Peyer's patch (tissue), 4 donors: ENCODE data around the gene CD74. TPM values are rescaled to one million over a fixed set of nuclear protein-coding genes. Genes with fewer than 3 reads are reported as not detected.

Experiments
- DNase-seq, 3 donors: peaks; one replicate each; pipeline ENCODE4 v3.0.0-alpha.2; 2017 to 2019
- H3K27ac ChIP-seq, 4 donors: fragments of 200-600 bp; sonication (generic); one replicate each; pipeline ENCODE4 v1.5.1; 2016 to 2019
- H3K27me3 ChIP-seq, 2 donors: fragments of 200-600 bp; sonication (generic); one replicate each; pipeline ENCODE4 v1.5.1; 2019
- H3K36me3 ChIP-seq, 3 donors: fragments of 200-600 bp; sonication (generic); one replicate each; pipeline ENCODE4 v1.5.1; 2016 to 2019
- H3K4me1 ChIP-seq, 4 donors: fragments of 200-600 bp; sonication (generic); one replicate each; pipeline ENCODE4 v1.5.1; 2016 to 2019
- H3K4me3 ChIP-seq, 4 donors: fragments of 200-600 bp; sonication (generic); 1 replicate in 3 of 4; 2 replicates in 1 of 4; pipeline ENCODE4 v1.5.1; 2016 to 2019; ENCODE audit warnings: mild to moderate bottlenecking in 1 of 4
- H3K9me3 ChIP-seq, 4 donors: fragments of 200-600 bp; sonication (generic); one replicate each; pipeline ENCODE4 v1.5.1; 2016 to 2019; ENCODE audit warnings: mild to moderate bottlenecking in 1 of 4
- POLR2A ChIP-seq, 2 donors: fragments of 450-650 bp; IDR thresholded peaks; one replicate each; pipeline ENCODE4 v1.5.1; 2017; ENCODE audit warnings: antibody characterized with exemption in 2 of 2, mild to moderate bottlenecking in 2 of 2, moderate library complexity in 2 of 2
- total RNA-seq, 4 donors: library from RNA; depleted of rRNA; stranded (reverse); fragments of >200 nt; gene quantifications; one replicate each; pipeline ENCODE4 v1.1.0, GENCODE V29; 2016
- TF ChIP-seq, protein P1 (sequence below), 6 experiments: fragments of 450-650 bp in 4 of 6; fragments of 200-600 bp in 2 of 6; sonication (generic) in 1 of 6; IDR thresholded peaks; one replicate each; pipeline ENCODE4 v1.5.1; 2017 to 2019; ENCODE audit warnings: antibody characterized with exemption in 6 of 6, mild to moderate bottlenecking in 3 of 6, moderate library complexity in 1 of 6

CD74 gene
- total RNA-seq, 4 donors from 2014 or later = 759 to 2,006 (median 1,183) TPM

DNA sequence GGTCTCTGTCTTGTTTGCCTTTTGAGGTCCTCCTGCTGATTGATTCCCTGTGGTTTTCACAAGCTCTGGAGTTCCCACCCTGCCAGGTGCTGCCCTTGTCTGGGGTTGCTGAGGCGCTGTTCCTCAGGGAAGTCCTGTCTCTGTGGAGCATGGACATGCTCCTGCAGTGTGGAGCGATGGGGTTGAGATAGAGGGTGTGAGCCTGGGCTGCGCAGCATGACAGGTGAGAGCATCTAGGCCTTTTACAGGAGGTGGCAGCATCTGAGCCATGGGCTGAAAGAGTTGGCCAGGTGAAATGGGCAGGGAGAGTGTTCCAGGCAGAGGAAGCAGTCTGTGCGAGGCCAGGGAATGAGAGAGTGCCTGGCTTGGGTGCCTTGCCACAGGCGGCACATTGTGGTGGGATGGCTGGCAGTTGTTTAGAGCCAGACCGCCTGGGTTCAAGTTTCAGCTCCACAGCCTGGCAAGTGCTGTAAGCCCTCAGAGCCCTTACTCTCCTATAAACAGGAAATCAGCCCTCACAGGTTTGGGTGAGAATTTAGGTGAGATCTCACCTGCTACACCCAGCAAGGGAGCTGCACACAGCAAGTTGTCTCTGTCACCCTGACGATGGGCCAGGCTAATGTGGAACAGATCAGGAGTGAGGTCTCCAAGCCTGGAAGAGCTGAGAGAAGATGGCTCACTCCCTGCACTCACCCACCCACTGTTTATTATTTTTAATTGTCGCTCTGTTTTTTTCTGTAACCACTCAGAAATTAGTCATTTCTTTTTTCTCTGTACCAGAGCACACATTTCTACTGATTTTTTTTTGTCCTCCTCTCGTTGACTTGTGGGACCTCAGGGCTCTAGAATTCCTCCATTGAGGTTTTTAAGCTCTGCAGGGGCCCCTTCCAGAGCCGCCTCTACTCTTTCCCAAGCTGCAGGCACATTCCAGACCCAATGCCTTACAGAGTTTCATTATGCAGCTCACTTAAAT, 35.6 kb downstream of the CD74 start:
- no peak for DNase-seq
- no peak overlapping the region for H3K4me3 ChIP-seq
- no peaks in the 10 kb centered on the region for H3K4me1 ChIP-seq
- no peaks in the 10 kb centered on the region for H3K27me3 ChIP-seq
- no peak overlapping the region for H3K27ac ChIP-seq
- TF ChIP-seq, protein P1, sequence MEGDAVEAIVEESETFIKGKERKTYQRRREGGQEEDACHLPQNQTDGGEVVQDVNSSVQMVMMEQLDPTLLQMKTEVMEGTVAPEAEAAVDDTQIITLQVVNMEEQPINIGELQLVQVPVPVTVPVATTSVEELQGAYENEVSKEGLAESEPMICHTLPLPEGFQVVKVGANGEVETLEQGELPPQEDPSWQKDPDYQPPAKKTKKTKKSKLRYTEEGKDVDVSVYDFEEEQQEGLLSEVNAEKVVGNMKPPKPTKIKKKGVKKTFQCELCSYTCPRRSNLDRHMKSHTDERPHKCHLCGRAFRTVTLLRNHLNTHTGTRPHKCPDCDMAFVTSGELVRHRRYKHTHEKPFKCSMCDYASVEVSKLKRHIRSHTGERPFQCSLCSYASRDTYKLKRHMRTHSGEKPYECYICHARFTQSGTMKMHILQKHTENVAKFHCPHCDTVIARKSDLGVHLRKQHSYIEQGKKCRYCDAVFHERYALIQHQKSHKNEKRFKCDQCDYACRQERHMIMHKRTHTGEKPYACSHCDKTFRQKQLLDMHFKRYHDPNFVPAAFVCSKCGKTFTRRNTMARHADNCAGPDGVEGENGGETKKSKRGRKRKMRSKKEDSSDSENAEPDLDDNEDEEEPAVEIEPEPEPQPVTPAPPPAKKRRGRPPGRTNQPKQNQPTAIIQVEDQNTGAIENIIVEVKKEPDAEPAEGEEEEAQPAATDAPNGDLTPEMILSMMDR (IDR thresholded peaks at IDR 0.05) = no peak
- no peak for TF ChIP-seq POLR2A (IDR thresholded peaks at IDR 0.05)
- peaks cover 0 to 99% (median 0%) of the 10 kb centered on the region in 3 donors for H3K36me3 ChIP-seq
- no peaks in the 10 kb centered on the region for H3K9me3 ChIP-seq

DNA sequence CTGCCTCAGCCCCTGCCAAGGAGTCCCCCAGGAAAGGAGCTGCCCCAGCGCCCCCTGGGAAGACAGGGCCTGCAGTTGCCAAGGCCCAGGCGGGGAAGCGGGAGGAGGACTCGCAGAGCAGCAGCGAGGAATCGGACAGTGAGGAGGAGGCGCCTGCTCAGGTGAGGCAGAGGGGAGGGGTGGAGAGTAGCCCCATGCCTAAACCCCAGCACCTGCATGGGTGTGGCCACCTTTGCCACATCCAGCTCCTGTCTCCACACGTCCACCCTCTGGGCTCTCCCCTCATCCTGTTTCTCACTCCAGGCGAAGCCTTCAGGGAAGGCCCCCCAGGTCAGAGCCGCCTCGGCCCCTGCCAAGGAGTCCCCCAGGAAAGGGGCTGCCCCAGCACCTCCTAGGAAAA, 38.1 kb downstream of the CD74 start:
- Histone ChIP-seq H3K36me3 (peaks cover 0 to 99% (median 0%) of the 10 kb centered on the region in 3 donors), H3K4me1 (no peaks in the 10 kb centered on the region), H3K27me3 (no peaks in the 10 kb centered on the region), H3K9me3 (no peaks in the 10 kb centered on the region), H3K4me3 (no peak overlapping the region), H3K27ac (no peak overlapping the region)
- DNase-seq = no peak
- TF ChIP-seq, protein P1 (IDR thresholded peaks at IDR 0.05) = no peak

- Histone ChIP-seq H3K4me3 (no peak overlapping the region), H3K36me3 (peaks cover 0 to 99% (median 0%) of the 10 kb centered on the region in 3 donors), H3K27ac (no peak overlapping the region), H3K27me3 (no peaks in the 10 kb centered on the region), H3K4me1 (no peaks in the 10 kb centered on the region), H3K9me3 (no peaks in the 10 kb centered on the region)
- TF ChIP-seq POLR2A (IDR thresholded peaks at IDR 0.05) = no peak
- TF ChIP-seq, protein P1 (IDR thresholded peaks at IDR 0.05) = no peak
- DNase-seq = no peak
Observed at GRCh38 chr5:150372639-150373038, 40.1 kb downstream of the CD74 start.

- Histone ChIP-seq H3K4me1 (no peaks in the 10 kb centered on the region), H3K4me3 (no peak overlapping the region), H3K36me3 (peaks cover 0 to 95% (median 0%) of the 10 kb centered on the region in 3 donors), H3K27ac (no peak overlapping the region), H3K9me3 (no peaks in the 10 kb centered on the region), H3K27me3 (no peaks in the 10 kb centered on the region)
- TF ChIP-seq, protein P1 (IDR thresholded peaks at IDR 0.05) = no peak
- TF ChIP-seq POLR2A (IDR thresholded peaks at IDR 0.05) = no peak
- no peak for DNase-seq
Observed at GRCh38 chr5:150368526-150368925, 44.2 kb downstream of the CD74 start.

DNA sequence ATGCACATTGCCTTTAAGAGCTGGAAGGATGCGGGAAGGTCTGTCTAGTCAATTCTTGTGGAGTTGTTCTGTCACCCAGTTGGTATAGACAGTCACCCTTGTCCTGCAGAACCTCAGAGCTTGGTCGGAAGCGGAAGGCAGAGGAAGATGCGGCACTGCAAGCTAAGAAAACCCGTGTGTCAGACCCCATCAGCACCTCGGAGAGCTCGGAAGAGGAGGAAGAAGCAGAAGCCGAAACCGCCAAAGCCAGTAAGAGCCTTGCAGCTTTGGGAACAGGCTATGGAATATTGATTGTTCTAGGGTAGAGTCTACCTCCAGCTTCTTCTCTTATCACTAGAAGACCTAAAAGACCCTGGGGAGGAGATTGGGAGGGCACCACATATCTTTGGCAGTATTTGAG, 48.7 kb downstream of the CD74 start:
- TF ChIP-seq, protein P1 (IDR thresholded peaks at IDR 0.05) = no peak
- no peak for TF ChIP-seq POLR2A (IDR thresholded peaks at IDR 0.05)
- H3K4me3 ChIP-seq = no peak overlapping the region
- peaks cover 0 to 75% (median 0%) of the 10 kb centered on the region in 3 donors for H3K36me3 ChIP-seq
- DNase-seq = no peak
- H3K27me3 ChIP-seq = no peaks in the 10 kb centered on the region
- no peak overlapping the region for H3K27ac ChIP-seq
- no peaks in the 10 kb centered on the region for H3K9me3 ChIP-seq
- H3K4me1 ChIP-seq = peaks cover 0 to 4% (median 2%) of the 10 kb centered on the region in 4 donors
